Activated CD8-positive, alpha-beta T cell treated with anti-CD3 and anti-CD28 coated beads, Interleukin-2, amount 10 ng/mL, durations not matched to agents 7 days and 5 days (primary cell): ENCODE data around the gene TANGO2. TPM values are rescaled to one million over a fixed set of nuclear protein-coding genes. Genes with fewer than 3 reads are reported as not detected.

Experiments used
- ATAC-seq: fragments of 150-1000 bp; cut with Tn5 transposase; one replicate; pipeline ENCODE4 v1.10.0; 2021; ENCODE audit warnings: moderate library complexity
- CTCF ChIA-PET: fragments of 350-600 bp; sonication (Branson Sonifier 250); formaldehyde crosslinking; loops from one replicate; lab custom pipeline; 2021; ENCODE audit warnings: antibody characterized with exemption; lab: Charles Lee
- POLR2A ChIA-PET: fragments of 350-600 bp; sonication (Branson Sonifier 250); formaldehyde crosslinking; loops from one replicate; lab custom pipeline; 2021; ENCODE audit warnings: antibody characterized with exemption; lab: Charles Lee
- DNase-seq: peaks from one replicate; pipeline ENCODE4 v3.0.0-alpha.2; 2020
- H3K27ac Mint-ChIP-seq: one replicate; pipeline ENCODE4 v1.8.0; 2021; ENCODE audit warnings: mild to moderate bottlenecking, mixed read lengths
- H3K27me3 Mint-ChIP-seq: one replicate; pipeline ENCODE4 v1.8.0; 2021; ENCODE audit warnings: low read depth, mixed read lengths
- H3K36me3 Mint-ChIP-seq: one replicate; pipeline ENCODE4 v1.8.0; 2021; ENCODE audit warnings: low read depth, mixed read lengths
- H3K4me1 Mint-ChIP-seq: one replicate; pipeline ENCODE4 v1.8.0; 2021; ENCODE audit warnings: low read depth, mixed read lengths
- H3K4me3 Mint-ChIP-seq: one replicate; pipeline ENCODE4 v1.8.0; 2021; ENCODE audit warnings: mild to moderate bottlenecking, mixed read lengths
- H3K9me3 Mint-ChIP-seq: one replicate; pipeline ENCODE4 v1.8.0; 2022; ENCODE audit warnings: mixed read lengths; ENCODE audit not compliant: insufficient read depth
- total RNA-seq, 2 experiments: library from RNA; stranded (reverse); gene quantifications; one replicate each; pipeline ENCODE4 v1.2.3, GENCODE V29; 2021

Gene TANGO2
- total RNA-seq, 2 experiments from 2014 or later, result 39.1 to 43.3 TPM

DNA sequence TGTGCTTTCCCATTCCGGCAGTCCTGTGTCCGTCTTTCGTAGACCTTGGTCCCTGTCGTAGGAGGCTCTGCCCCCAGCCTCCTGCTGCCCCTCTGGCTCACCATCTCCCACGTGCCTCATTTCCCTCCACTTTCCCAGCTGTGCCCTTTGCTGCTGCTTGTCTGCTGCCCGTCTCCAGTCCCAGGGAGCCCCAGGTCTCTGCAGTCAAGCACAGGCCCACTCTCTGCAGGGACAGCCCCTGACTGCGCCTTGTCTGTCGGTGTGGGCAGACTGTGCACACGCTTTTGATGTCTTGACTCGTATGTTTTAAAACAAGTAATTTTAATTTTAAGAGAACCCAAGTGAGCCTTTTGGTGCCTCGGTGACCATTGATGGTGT is 71.6 kb downstream of the TANGO2 start:
- H3K27me3 Mint-ChIP-seq, result no peaks in the 10 kb centered on the region
- POLR2A ChIA-PET, result interaction anchor here (0.5 kb wide), 1 partner anchor 132 kb away, joined by 4 read pairs; no protein-coding TSS in a partner anchor
- ATAC-seq (no peak), DNase-seq (no peak)
- H3K4me1 Mint-ChIP-seq, result peaks cover 75% of the 10 kb centered on the region
- H3K27ac Mint-ChIP-seq, result peak overlapping the region; percentile 56
- no peak overlapping the region for H3K4me3 Mint-ChIP-seq
- CTCF ChIA-PET, result no interaction called here
- peaks cover 96% of the 10 kb centered on the region for H3K36me3 Mint-ChIP-seq
- H3K9me3 Mint-ChIP-seq, result peaks cover 11% of the 10 kb centered on the region

DNA sequence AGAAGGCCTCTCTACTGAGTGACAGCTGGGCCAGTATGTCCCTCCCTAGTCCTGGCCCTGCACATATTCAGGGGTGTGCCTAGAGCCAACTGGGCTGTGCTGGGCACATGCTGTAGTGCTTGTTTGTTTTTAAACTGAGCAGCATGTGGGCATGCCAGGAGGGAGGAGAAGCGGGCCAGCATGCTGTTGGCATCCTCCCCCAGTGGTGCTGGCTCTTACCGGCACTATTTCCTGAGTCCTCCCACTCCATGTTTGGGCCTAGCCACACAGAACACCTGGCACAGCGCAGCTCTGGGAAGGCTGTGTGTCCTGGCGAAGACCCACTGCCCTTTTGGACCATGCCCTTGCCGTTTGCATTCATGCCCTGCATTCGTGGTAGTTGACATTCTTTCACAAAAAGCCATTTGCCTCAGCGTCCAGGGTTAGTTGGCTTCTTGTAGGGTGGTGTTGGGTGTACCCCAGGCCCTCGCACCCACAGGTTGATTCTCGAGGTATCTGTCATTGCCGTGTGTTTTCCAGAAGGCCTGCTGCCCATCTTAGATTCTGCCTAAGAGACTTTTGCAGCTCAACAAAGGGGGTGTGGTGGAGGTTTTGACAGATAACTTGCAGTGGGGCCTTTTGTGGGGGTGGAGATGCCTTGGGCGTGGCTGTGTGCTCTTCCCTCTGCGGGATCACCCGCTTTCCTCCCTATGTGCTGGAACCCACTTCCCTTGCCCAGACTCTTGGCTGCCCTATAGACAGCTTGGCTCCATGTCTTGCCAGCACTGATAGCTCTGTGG is 72.7 kb downstream of the TANGO2 start:
- H3K4me3 Mint-ChIP-seq, result no peak overlapping the region
- no peak for DNase-seq
- peak overlapping the region; percentile 22 for H3K27ac Mint-ChIP-seq
- peaks cover 94% of the 10 kb centered on the region for H3K36me3 Mint-ChIP-seq
- H3K9me3 Mint-ChIP-seq, result peaks cover 11% of the 10 kb centered on the region
- ChIA-PET POLR2A (no interaction called here), CTCF (interaction anchor here (1.4 kb wide), 1 partner anchor 15 kb away, joined by 3 read pairs; no protein-coding TSS in a partner anchor)
- peaks cover 77% of the 10 kb centered on the region for H3K4me1 Mint-ChIP-seq
- ATAC-seq, result no peak
- no peaks in the 10 kb centered on the region for H3K27me3 Mint-ChIP-seq

DNA sequence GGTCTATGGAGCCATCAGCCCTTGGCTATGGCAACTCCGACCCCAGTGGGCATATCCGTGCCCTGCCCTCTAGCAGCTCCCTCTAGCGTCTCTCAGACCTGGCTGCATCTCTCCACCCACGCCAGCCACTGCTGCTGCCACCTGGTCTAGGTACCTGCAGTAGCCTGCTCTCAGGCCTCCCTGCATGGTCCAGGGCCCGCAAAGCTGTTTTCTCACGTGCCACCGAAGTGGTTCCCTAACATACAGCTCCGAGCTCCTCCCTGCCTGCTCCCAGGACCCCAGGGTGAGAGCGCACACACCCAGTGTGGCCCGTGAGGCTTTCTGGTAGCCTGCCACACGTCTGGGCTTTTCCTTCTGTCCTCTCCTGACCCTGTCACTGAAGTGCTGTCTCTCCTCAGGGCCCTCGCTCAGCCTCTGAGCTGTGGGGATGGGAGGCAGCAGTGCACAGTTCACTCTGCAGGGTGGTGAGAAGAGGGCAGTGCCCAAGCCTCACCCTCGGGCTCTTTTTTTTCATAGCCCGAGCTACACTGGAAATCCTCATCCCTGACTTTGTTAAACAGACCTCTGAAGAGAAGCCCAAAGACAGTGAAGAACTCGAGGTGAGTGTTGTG is 73.4 kb downstream of the TANGO2 start:
- no peak for ATAC-seq
- ChIA-PET CTCF (interaction anchor here (1.0 to 1.4 kb wide), 3 partner anchors 14 to 23 kb away, joined by 3 read pairs; partner anchors contain the start of genes RANBP1 and TRMT2A), POLR2A (no interaction called here)
- Mint-ChIP-seq H3K27ac (no peak overlapping the region), H3K4me3 (no peak overlapping the region), H3K36me3 (peaks cover 94% of the 10 kb centered on the region), H3K27me3 (no peaks in the 10 kb centered on the region), H3K4me1 (peaks cover 78% of the 10 kb centered on the region), H3K9me3 (peaks cover 11% of the 10 kb centered on the region)
- DNase-seq, result no peak

DNA sequence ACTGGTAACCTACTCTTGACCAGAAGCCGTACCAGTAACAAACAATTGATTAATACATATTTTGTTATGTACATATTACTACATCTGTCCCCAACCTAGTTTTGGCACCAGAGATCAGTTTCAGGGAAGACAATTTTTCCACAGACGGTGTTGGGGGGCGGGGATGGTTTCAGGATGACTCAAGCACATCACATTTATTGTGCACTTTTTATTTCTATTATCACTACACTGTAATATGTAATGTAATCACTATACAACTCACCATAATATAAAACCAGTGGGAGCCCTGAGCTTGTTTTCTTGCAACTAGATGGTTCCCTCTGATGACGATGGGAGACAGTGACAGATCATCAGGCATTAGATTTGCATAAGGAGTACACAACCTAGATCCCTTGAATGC is 74.6 kb downstream of the TANGO2 start:
- H3K4me1 Mint-ChIP-seq, result peaks cover 78% of the 10 kb centered on the region

DNA sequence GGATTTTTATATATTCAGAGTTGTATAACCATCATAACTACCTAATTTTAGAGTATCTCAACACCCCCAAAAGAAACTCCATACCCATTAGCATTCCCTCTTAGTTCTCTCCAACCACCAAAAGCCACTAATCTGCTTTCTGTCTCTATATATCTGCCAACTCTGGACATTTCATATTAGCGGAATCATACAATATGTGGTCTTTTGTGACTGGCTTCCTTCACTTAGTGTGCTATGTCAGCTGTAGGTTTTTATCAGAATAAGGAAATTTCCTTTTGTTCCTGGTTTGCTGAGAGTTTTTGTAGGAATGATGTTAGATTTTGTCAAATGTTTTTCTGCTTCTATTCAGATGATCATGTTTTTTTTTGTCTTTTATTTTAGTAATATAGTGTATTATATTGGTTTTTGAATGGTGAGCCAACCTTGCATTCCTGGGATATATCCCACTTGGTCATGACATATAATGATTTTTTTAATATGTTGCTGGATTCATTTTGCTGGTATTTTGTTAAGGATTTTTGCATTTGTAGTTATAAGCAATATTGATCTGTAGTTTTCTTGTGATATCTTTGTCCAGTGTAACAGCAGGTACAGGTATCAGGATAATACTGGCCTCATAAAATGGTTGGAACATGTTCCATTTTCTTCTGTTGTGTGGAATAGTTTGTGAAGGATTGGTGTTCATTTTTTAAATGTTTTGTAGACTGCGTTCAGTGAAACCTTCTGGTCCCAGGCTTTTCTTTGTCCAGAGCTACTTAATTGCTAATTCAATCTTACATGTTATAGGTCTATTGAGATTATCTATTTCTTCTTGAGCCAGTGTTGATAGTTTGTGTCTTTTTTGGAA is 75.9 kb downstream of the TANGO2 start:
- CTCF ChIA-PET, result interaction anchor here (1.6 to 2.1 kb wide), 2 partner anchors 14 to 15 kb away, joined by 6 to 9 read pairs; no protein-coding TSS in a partner anchor
- no peak overlapping the region for H3K4me3 Mint-ChIP-seq
- POLR2A ChIA-PET, result interaction anchor here (1.2 kb wide), 1 partner anchor 20 kb away, joined by 3 read pairs; the partner anchor contains the start of gene TRMT2A

More for the DNA sequence above, 74.6 kb downstream of the TANGO2 start:
- peaks cover 11% of the 10 kb centered on the region for H3K9me3 Mint-ChIP-seq
- ATAC-seq, result no peak
- no peak overlapping the region for H3K4me3 Mint-ChIP-seq
- ChIA-PET CTCF (interaction anchor here (1.1 to 2.1 kb wide), 3 partner anchors 12 to 21 kb away, joined by 3 to 9 read pairs (median 6); partner anchors contain the start of gene RANBP1), POLR2A (interaction anchor here (1.2 kb wide), 1 partner anchor 22 kb away, joined by 3 read pairs; the partner anchor contains the start of gene TRMT2A)
- no peak overlapping the region for H3K27ac Mint-ChIP-seq
- H3K36me3 Mint-ChIP-seq, result peaks cover 94% of the 10 kb centered on the region
- H3K27me3 Mint-ChIP-seq, result no peaks in the 10 kb centered on the region
- DNase-seq, result no peak

DNA sequence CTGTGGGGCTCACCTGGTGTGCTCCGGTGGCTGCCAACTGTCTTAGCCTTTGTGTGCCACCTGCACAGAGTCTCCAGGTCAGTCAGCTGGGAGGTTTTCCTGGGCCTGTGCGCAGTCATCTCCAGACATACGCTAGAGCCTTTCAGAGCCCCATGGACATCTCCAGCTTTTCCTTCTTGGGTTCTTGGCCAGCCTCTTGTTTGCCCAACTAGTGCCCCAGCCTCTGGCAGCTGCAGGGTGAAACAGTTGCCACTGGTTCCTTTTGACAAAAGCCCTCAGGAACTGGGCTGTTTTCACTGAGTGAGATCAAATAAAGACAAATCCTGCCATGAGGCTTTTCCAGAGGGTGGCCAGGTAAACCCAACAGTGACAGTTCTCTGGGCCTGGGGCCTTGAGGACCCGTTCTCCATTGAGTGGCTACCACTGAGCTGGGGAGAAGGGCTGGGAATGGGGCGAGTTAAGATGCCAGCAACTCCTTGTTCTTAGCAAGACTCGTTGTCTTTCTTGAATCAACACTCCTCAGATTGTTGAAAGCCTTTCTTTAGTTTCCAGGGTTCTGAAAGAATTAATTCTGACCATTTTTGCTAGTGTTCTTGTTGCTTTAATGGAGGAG is 78.3 kb downstream of the TANGO2 start:
- ChIA-PET CTCF (interaction anchor here (1.3 kb wide), 1 partner anchor 13 kb away, joined by 6 read pairs; no protein-coding TSS in a partner anchor), POLR2A (interaction anchor here (0.6 to 0.7 kb wide), 2 partner anchors 9 to 28 kb away, joined by 3 read pairs; no protein-coding TSS in a partner anchor)
- no peak for DNase-seq
- H3K9me3 Mint-ChIP-seq, result peaks cover 11% of the 10 kb centered on the region
- no peaks in the 10 kb centered on the region for H3K27me3 Mint-ChIP-seq
- ATAC-seq, result no peak
- H3K4me3 Mint-ChIP-seq, result peak overlapping the region; percentile 55
- peaks cover 67% of the 10 kb centered on the region for H3K4me1 Mint-ChIP-seq
- peak overlapping the region; percentile 84 for H3K27ac Mint-ChIP-seq
- H3K36me3 Mint-ChIP-seq, result peaks cover 78% of the 10 kb centered on the region

More for the DNA sequence above, 75.9 kb downstream of the TANGO2 start:
- H3K36me3 Mint-ChIP-seq, result peaks cover 87% of the 10 kb centered on the region
- peaks cover 11% of the 10 kb centered on the region for H3K9me3 Mint-ChIP-seq
- no peaks in the 10 kb centered on the region for H3K27me3 Mint-ChIP-seq
- DNase-seq, result no peak
- no peak for ATAC-seq
- H3K27ac Mint-ChIP-seq, result no peak overlapping the region
- H3K4me1 Mint-ChIP-seq, result peaks cover 78% of the 10 kb centered on the region

DNA sequence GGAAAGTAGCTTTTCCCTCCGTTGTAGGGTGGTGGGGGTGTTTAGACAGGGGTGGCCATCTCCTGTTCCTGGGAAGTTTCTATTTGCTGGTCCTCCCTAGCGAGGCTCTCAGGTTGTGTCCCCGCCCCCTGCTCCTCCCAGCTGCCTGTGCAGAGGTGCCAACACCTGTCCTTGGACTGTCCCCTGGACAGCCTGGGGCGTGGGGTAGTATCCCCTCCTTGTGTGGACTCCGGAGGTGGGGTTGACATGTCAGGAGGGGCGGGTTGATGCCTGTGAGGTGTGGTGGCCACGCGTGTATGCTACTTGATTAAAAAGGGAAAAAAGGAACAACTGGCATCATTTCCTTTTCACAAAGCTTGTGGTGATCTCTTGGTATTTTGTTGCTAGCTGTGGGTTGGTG is 80.7 kb downstream of the TANGO2 start:
- ChIA-PET CTCF (interaction anchor here (0.9 to 1.5 kb wide), 4 partner anchors 9 to 16 kb away, joined by 3 to 12 read pairs (median 4); no protein-coding TSS in a partner anchor), POLR2A (interaction anchor here (0.6 to 1.7 kb wide), 7 partner anchors 10 to 494 kb away, joined by 3 to 8 read pairs (median 4); partner anchors contain the start of genes TANGO2 and TRMT2A)
- Mint-ChIP-seq H3K27ac (peak overlapping the region; percentile 84), H3K4me1 (peaks cover 59% of the 10 kb centered on the region), H3K27me3 (no peaks in the 10 kb centered on the region), H3K4me3 (no peak overlapping the region), H3K9me3 (peaks cover 5% of the 10 kb centered on the region), H3K36me3 (peaks cover 65% of the 10 kb centered on the region)
- no peak for DNase-seq
- ATAC-seq, result no peak

DNA sequence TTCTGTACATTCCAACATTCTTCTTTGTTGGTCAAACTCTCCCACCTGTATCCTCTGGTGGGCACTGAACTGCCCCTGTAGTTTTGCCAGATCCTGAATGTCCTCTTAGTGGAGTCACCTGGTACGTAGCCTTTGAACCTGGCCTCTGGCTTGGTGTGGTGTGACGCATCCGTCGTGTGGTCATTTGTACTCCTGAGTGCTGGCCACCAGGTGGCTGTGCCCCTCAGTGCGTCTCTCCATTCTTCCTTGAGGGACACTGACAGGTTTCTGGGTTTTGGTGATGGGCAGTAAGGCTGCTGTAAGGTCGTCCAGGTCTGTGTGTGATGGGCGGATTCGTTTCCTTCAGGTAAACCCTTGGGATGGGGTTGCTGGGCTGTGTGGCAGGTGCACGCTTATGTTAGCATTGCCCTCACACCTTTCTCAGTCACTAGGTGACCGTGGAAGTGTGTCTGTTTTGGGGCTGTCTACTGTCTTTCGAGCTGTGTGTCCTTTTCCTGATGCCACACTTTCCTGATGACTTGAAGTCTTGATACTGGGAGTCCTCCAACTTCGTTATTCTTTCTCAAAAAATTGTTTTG is 81.4 kb downstream of the TANGO2 start:
- Mint-ChIP-seq H3K36me3 (peaks cover 65% of the 10 kb centered on the region), H3K9me3 (peaks cover under 1% of the 10 kb centered on the region), H3K4me1 (peaks cover 56% of the 10 kb centered on the region), H3K27ac (peak overlapping the region; percentile 73), H3K27me3 (no peaks in the 10 kb centered on the region), H3K4me3 (no peak overlapping the region)
- no peak for DNase-seq
- ATAC-seq, result no peak
- ChIA-PET POLR2A (no interaction called here), CTCF (interaction anchor here (0.9 to 1.3 kb wide), 2 partner anchors 8 to 9 kb away, joined by 3 to 4 read pairs; no protein-coding TSS in a partner anchor)

DNA sequence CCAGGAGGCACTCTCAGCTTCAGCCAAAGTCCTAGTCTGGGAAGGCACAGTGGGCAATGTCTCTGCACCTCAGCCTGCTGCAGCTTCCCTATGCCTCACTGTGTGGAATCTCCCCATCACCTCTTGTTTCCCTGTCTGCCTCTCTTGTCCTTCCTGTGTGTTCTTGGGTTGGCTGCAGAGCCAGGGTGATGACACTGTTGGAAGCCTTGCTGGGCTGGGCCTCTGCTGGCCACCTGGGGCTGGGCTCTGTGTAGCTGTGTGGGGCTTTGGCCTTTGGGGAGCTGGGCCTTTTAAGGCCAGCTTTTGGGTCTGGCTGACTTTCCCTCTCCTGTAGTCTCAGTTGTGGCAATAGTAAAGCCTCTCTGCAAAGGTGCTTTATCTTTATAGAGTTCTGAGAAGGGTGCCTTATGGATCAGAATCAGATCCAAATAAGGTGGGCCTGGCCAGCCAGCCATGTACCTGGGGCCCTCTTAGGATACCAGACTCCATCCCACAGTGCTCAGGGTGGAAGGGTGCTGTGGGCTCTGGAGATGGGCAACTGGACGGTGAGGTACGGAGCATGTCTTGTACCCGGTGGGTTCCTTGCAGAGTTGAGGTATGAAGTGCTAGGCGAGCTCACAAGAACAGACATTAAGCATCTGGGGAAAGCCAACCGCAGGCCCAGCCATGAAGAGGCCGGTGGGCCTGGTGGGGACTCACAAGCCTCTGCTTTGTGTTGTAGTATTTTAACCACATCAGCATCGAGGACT is 84.7 kb downstream of the TANGO2 start:
- POLR2A ChIA-PET, result interaction anchor here (1.1 to 1.4 kb wide), 2 partner anchors 15 to 24 kb away, joined by 5 to 6 read pairs; no protein-coding TSS in a partner anchor
- Mint-ChIP-seq H3K27me3 (no peaks in the 10 kb centered on the region), H3K4me1 (peaks cover 30% of the 10 kb centered on the region), H3K27ac (no peak overlapping the region), H3K9me3 (no peaks in the 10 kb centered on the region), H3K4me3 (no peak overlapping the region), H3K36me3 (peaks cover 56% of the 10 kb centered on the region)
- DNase-seq (no peak), ATAC-seq (no peak)
- CTCF ChIA-PET, result no interaction called here
